D341Med (cell line): ENCODE data around the gene CERK.

Source experiments
- DNase-seq: peaks from one replicate; pipeline ENCODE4 v3.0.0; 2012; ENCODE audit warnings: low spot score

Gene CERK

GRCh38 chr22:46699091-46699490 lies 39.0 kb downstream of the CERK start:
- DNase-seq, result no peak

GRCh38 chr22:46697811-46698515 lies 40.1 kb downstream of the CERK start:
- no peak for DNase-seq

GRCh38 chr22:46696614-46697013 lies 41.4 kb downstream of the CERK start:
- no peak for DNase-seq

GRCh38 chr22:46696229-46696518 lies 41.9 kb downstream of the CERK start:
- DNase-seq, result no peak

GRCh38 chr22:46695346-46696228 lies 42.5 kb downstream of the CERK start:
- no peak for DNase-seq

GRCh38 chr22:46694416-46695170 lies 43.5 kb downstream of the CERK start:
- DNase-seq, result no peak

- DNase-seq, result no peak
Observed at GRCh38 chr22:46693634-46694415, 44.2 kb downstream of the CERK start.

GRCh38 chr22:46691571-46691970 lies 46.5 kb downstream of the CERK start:
- DNase-seq, result no peak

- no peak for DNase-seq
Observed at GRCh38 chr22:46690146-46690545, 47.9 kb downstream of the CERK start.

- DNase-seq, result no peak
Observed at GRCh38 chr22:46688949-46689348, 49.1 kb downstream of the CERK start.

GRCh38 chr22:46687460-46687859 lies 50.6 kb downstream of the CERK start:
- DNase-seq, result no peak

GRCh38 chr22:46687048-46687444 lies 51.0 kb downstream of the CERK start:
- no peak for DNase-seq

- DNase-seq, result no peak
Observed at GRCh38 chr22:46686221-46687047, 51.6 kb downstream of the CERK start.

GRCh38 chr22:46684706-46685105 lies 53.3 kb downstream of the CERK start:
- no peak for DNase-seq

- DNase-seq, result no peak
Observed at GRCh38 chr22:46682011-46682731, 55.9 kb downstream of the CERK start.

- DNase-seq, result no peak
Observed at GRCh38 chr22:46681010-46681409, 57.0 kb downstream of the CERK start.

- DNase-seq, result no peak
Observed at GRCh38 chr22:46679706-46680269, 58.3 kb downstream of the CERK start.

GRCh38 chr22:46678785-46679700 lies 59.0 kb downstream of the CERK start:
- DNase-seq, result no peak
